ENCODE measurements around the gene ZNF385C. TPM values are rescaled to one million over a fixed set of nuclear protein-coding genes. Genes with fewer than 3 reads are reported as not detected.

Gene ZNF385C
- total and polyA plus RNA-seq, 2 donors (not counting 1 experiment from before 2014, with no cell fraction given), result under 0.01 to 0.03 TPM

GRCh38 chr17:42061646-42062487 lies 36.4 kb downstream of the ZNF385C start:
- Histone ChIP-seq H3K27ac (ENCODE audit: insufficient read depth, low read length) (no peak overlapping the region), H3K4me3 (replicated peaks in 1 of 4; ENCODE audit: control extremely low read depth in 1 of 4, insufficient read depth in 1 of 4, low read depth in 3 of 4, low read length in 4 of 4) (no peak overlapping the region), H3K79me2 (ENCODE audit: control insufficient read depth, insufficient read depth, low read length) (no peaks in the 10 kb centered on the region), H3K9me3 (ENCODE audit: control insufficient read depth, insufficient read depth, low read depth, low read length) (no peaks in the 10 kb centered on the region), H3K4me2 (ENCODE audit: extremely low read depth, insufficient read depth, low read length) (no peak overlapping the region), H3K4me1 (ENCODE audit: control insufficient read depth, extremely low read depth, insufficient read depth, low read length) (no peaks in the 10 kb centered on the region), H3K36me3 (ENCODE audit: control insufficient read depth, insufficient read depth, low read length) (no peaks in the 10 kb centered on the region), H2AFZ (ENCODE audit: low read length) (no peak overlapping the region), H3K9ac (ENCODE audit: insufficient read depth, low read length) (no peak overlapping the region), H3K27me3 (ENCODE audit: control insufficient read depth, insufficient read depth, low read length) (peaks cover 9% of the 10 kb centered on the region), H4K20me1 (ENCODE audit: control insufficient read depth, extremely low read depth, insufficient read depth, low read length) (no peaks in the 10 kb centered on the region)
- no peak for TF ChIP-seq EZH2 (IDR thresholded peaks at IDR 0.05; ENCODE audit: low read length, missing control alignments)
- TF ChIP-seq CTCF (conservative IDR thresholded peaks at IDR 0.05 in 1 of 2, IDR thresholded peaks at IDR 0.05 in 1 of 2; ENCODE audit: low read depth in 1 of 2, low read length in 2 of 2), result no peak
- no peak for DNase-seq (ENCODE audit: low read depth in 2 of 2)

GRCh38 chr17:42060231-42060630 lies 38.0 kb downstream of the ZNF385C start:
- H3K4me3 ChIP-seq (replicated peaks in 1 of 4; ENCODE audit: control extremely low read depth in 1 of 4, insufficient read depth in 1 of 4, low read depth in 3 of 4, low read length in 4 of 4), result no peak overlapping the region
- DNase-seq (ENCODE audit: low read depth in 2 of 2), result no peak
- H4K20me1 ChIP-seq (ENCODE audit: control insufficient read depth, extremely low read depth, insufficient read depth, low read length), result no peaks in the 10 kb centered on the region
- no peaks in the 10 kb centered on the region for H3K36me3 ChIP-seq (ENCODE audit: control insufficient read depth, insufficient read depth, low read length)
- no peak overlapping the region for H3K9ac ChIP-seq (ENCODE audit: insufficient read depth, low read length)
- H3K79me2 ChIP-seq (ENCODE audit: control insufficient read depth, insufficient read depth, low read length), result no peaks in the 10 kb centered on the region
- H2AFZ ChIP-seq (ENCODE audit: low read length), result no peak overlapping the region
- no peak overlapping the region for H3K4me2 ChIP-seq (ENCODE audit: extremely low read depth, insufficient read depth, low read length)
- peaks cover 9% of the 10 kb centered on the region for H3K27me3 ChIP-seq (ENCODE audit: control insufficient read depth, insufficient read depth, low read length)
- no peak overlapping the region for H3K27ac ChIP-seq (ENCODE audit: insufficient read depth, low read length)
- H3K4me1 ChIP-seq (ENCODE audit: control insufficient read depth, extremely low read depth, insufficient read depth, low read length), result no peaks in the 10 kb centered on the region
- TF ChIP-seq EZH2 (IDR thresholded peaks at IDR 0.05; ENCODE audit: low read length, missing control alignments) (no peak), CTCF (conservative IDR thresholded peaks at IDR 0.05 in 1 of 2, IDR thresholded peaks at IDR 0.05 in 1 of 2; ENCODE audit: low read depth in 1 of 2, low read length in 2 of 2) (no peak)
- H3K9me3 ChIP-seq (ENCODE audit: control insufficient read depth, insufficient read depth, low read depth, low read length), result no peaks in the 10 kb centered on the region

GRCh38 chr17:42059815-42060214 lies 38.5 kb downstream of the ZNF385C start:
- Histone ChIP-seq H3K9me3 (ENCODE audit: control insufficient read depth, insufficient read depth, low read depth, low read length) (no peaks in the 10 kb centered on the region), H3K9ac (ENCODE audit: insufficient read depth, low read length) (no peak overlapping the region), H3K27ac (ENCODE audit: insufficient read depth, low read length) (no peak overlapping the region), H3K79me2 (ENCODE audit: control insufficient read depth, insufficient read depth, low read length) (no peaks in the 10 kb centered on the region), H2AFZ (ENCODE audit: low read length) (no peak overlapping the region), H3K4me2 (ENCODE audit: extremely low read depth, insufficient read depth, low read length) (no peak overlapping the region), H3K27me3 (ENCODE audit: control insufficient read depth, insufficient read depth, low read length) (peaks cover 9% of the 10 kb centered on the region), H4K20me1 (ENCODE audit: control insufficient read depth, extremely low read depth, insufficient read depth, low read length) (no peaks in the 10 kb centered on the region), H3K4me3 (replicated peaks in 1 of 4; ENCODE audit: control extremely low read depth in 1 of 4, insufficient read depth in 1 of 4, low read depth in 3 of 4, low read length in 4 of 4) (no peak overlapping the region), H3K36me3 (ENCODE audit: control insufficient read depth, insufficient read depth, low read length) (no peaks in the 10 kb centered on the region), H3K4me1 (ENCODE audit: control insufficient read depth, extremely low read depth, insufficient read depth, low read length) (no peaks in the 10 kb centered on the region)
- DNase-seq (ENCODE audit: low read depth in 2 of 2), result no peak
- no peak for TF ChIP-seq EZH2 (IDR thresholded peaks at IDR 0.05; ENCODE audit: low read length, missing control alignments)
- no peak for TF ChIP-seq CTCF (conservative IDR thresholded peaks at IDR 0.05 in 1 of 2, IDR thresholded peaks at IDR 0.05 in 1 of 2; ENCODE audit: low read depth in 1 of 2, low read length in 2 of 2)
